Right cardiac atrium (tissue), 5 donors: Measurements from ENCODE around the gene ZNF266. TPM values are rescaled to one million over a fixed set of nuclear protein-coding genes. Genes with fewer than 3 reads are reported as not detected.
A peak's percentile ranks its signal among the peaks of the same experiment; 100 is the strongest.

ENCODE experiments used
- ATAC-seq, 2 donors: fragments of 200-7000 bp; cut with Tn5 transposase; one replicate each; pipeline versions ENCODE4 v1.8.0 to v1.9.1; 2020; ENCODE audit warnings: moderate library complexity in 2 of 2, mild to moderate bottlenecking in 1 of 2
- DNase-seq, 3 donors: peaks; one replicate each; pipeline ENCODE4 v3.0.0-alpha.2; 2020
- H3K27ac ChIP-seq: one replicate; pipeline ENCODE4 v1.5.1; 2013; ENCODE audit warnings: mild to moderate bottlenecking, low read length, control low read depth, moderate library complexity
- H3K27me3 ChIP-seq: one replicate; pipeline ENCODE4 v1.6.1; 2013; ENCODE audit not compliant: control insufficient read depth, insufficient read depth
- H3K4me1 ChIP-seq: one replicate; pipeline ENCODE4 v1.6.1; 2013; ENCODE audit warnings: low read length; ENCODE audit not compliant: control insufficient read depth, insufficient read depth
- H3K4me3 ChIP-seq: one replicate; pipeline ENCODE4 v1.5.1; 2013; ENCODE audit warnings: low read length, control low read depth
- H3K9me3 ChIP-seq: one replicate; pipeline ENCODE4 v1.6.1; 2013; ENCODE audit warnings: low read length; ENCODE audit not compliant: control insufficient read depth
- WGBS: extraction: QIAGEN DNeasy Blood & Tissue Kit; methylation state at CpG from one replicate; pipeline ENCODE4 v1.1.7; 2013; 5-methylcytosine and 5-hydroxymethylcytosine counted together
- intact Hi-C, 4 donors: fragments of 100-400 bp; cut with DNase I; formaldehyde crosslinking; loops; one replicate each; pipeline versions ENCODE4 v1.11.0 to v1.14.0; 2022 to 2023
- long read RNA-seq, 4 donors: library from polyadenylated mRNA; unstranded; transcript quantifications; one replicate each; pipeline ENCODE4 v2.0.0, GENCODE V29; 2020 to 2021
- polyA plus RNA-seq: library from polyadenylated mRNA; stranded (reverse); fragments of 200-250 nt; gene quantifications from one replicate; pipeline ENCODE4 v1.2.3, GENCODE V29; 2013
- total RNA-seq, 4 donors: library from RNA; stranded (reverse); fragmentation: NEBNext Ultra II Directional; extraction: Animal tissue kit (Norgen Biotek cat#: 25700); gene quantifications; one replicate each; pipeline ENCODE4 v1.2.1, GENCODE V29; 2021
- donor health status: healthy with polysubstance abuse.
- donor health status: DM: no; HTN: yes; CAD: no.
- donor health status: DM: no; HTN: no; CAD: no.
- donor health status: DM: no; HTN: yes; CAD: no; lungs with severe emphysema.
- donor health status: DM: yes; HTN: yes; CAD: no.

ZNF266 gene
- total RNA-seq (10 to 100 TPM in 3 of 4 donors, 1 to 10 TPM in 1; 9.4 to 12.9 (median 11.5) TPM), polyA plus RNA-seq (10.5 TPM)
- long read RNA-seq, donor 1, partial matches to known transcripts = 1 of 14 reads
- long read RNA-seq, donor 1, other reads (novel, unspliced or antisense) = 10 of 14 reads
- long read RNA-seq, donor 2, partial matches to known transcripts = 0 of 9 reads
- long read RNA-seq, donor 2, other reads (novel, unspliced or antisense) = 9 of 9 reads
- long read RNA-seq, donor 3, partial matches to known transcripts = 0 of 45 reads
- long read RNA-seq, donor 3, other reads (novel, unspliced or antisense) = 42 of 45 reads
- long read RNA-seq, donor 4, partial matches to known transcripts = 0 of 12 reads
- long read RNA-seq, donor 4, other reads (novel, unspliced or antisense) = 11 of 12 reads

GRCh38 chr19:9435279-9436268 is at the start of gene ZNF266:
ZNF266 (minus strand) TSS chr19:9435573; CDS start chr19:9420089, 15,484 bp downstream.
- no peaks in the 10 kb centered on the region for H3K4me1 ChIP-seq
- intact Hi-C loops = no loop called here
- peak; percentile 95 to 98 for ATAC-seq
- peak within 1 kb of the TSS; percentile 79 for H3K4me3 ChIP-seq
- H3K9me3 ChIP-seq = no peaks in the 10 kb centered on the region
- no peaks in the 10 kb centered on the region for H3K27me3 ChIP-seq
- WGBS = 14% methylated on average over 56 of the region's 56 CpGs
- H3K27ac ChIP-seq = peak within 1 kb of the TSS; percentile 94
- peak; percentile 91 to 96 (median 94) for DNase-seq

- Histone ChIP-seq H3K4me3 (no peak overlapping the region), H3K9me3 (peaks cover 6% of the 10 kb centered on the region)
These were observed 49.8 kb upstream of the ZNF266 start for GRCh38 chr19:9485140-9485539.

GRCh38 chr19:9474975-9475374 is 39.6 kb upstream of the ZNF266 start:
- intact Hi-C loops = no loop called here
- ATAC-seq = no peak
- no peak for DNase-seq
- Histone ChIP-seq H3K27me3 (no peaks in the 10 kb centered on the region), H3K27ac (no peak overlapping the region), H3K4me3 (no peak overlapping the region), H3K4me1 (no peaks in the 10 kb centered on the region), H3K9me3 (peaks cover 2% of the 10 kb centered on the region)

More at GRCh38 chr19:9485140-9485539, 49.8 kb upstream of the ZNF266 start:
- no peak overlapping the region for H3K27ac ChIP-seq
- WGBS = 88% methylated on average over 2 of the region's 2 CpGs
- no peak for DNase-seq
- H3K27me3 ChIP-seq = no peaks in the 10 kb centered on the region
- no peak for ATAC-seq
- H3K4me1 ChIP-seq = no peaks in the 10 kb centered on the region
- intact Hi-C loops = no loop called here

- no peak overlapping the region for H3K27ac ChIP-seq
- H3K27me3 ChIP-seq = no peaks in the 10 kb centered on the region
- peaks cover 2% of the 10 kb centered on the region for H3K9me3 ChIP-seq
- H3K4me1 ChIP-seq = no peaks in the 10 kb centered on the region
- 88% methylated on average over 7 of the region's 7 CpGs for WGBS
- ATAC-seq = no peak
- H3K4me3 ChIP-seq = no peak overlapping the region
- intact Hi-C loops = no loop called here
- DNase-seq = no peak
These were observed 31.8 kb upstream of the ZNF266 start for GRCh38 chr19:9467161-9467560.

- no peaks in the 10 kb centered on the region for H3K27me3 ChIP-seq
- intact Hi-C loops = no loop called here
- no peaks in the 10 kb centered on the region for H3K4me1 ChIP-seq
- no peak for ATAC-seq
- peaks cover 7% of the 10 kb centered on the region for H3K9me3 ChIP-seq
- H3K27ac ChIP-seq = no peak overlapping the region
- 84% methylated on average over 4 of the region's 4 CpGs for WGBS
- DNase-seq = no peak
- H3K4me3 ChIP-seq = no peak overlapping the region
These were observed 26.6 kb upstream of the ZNF266 start for GRCh38 chr19:9461938-9462337.

- Histone ChIP-seq H3K9me3 (no peaks in the 10 kb centered on the region), H3K4me3 (no peak overlapping the region), H3K4me1 (no peaks in the 10 kb centered on the region), H3K27ac (no peak overlapping the region), H3K27me3 (no peaks in the 10 kb centered on the region)
- DNase-seq (no peak), ATAC-seq (no peak)
- intact Hi-C loops = no loop called here
- 83% methylated on average over 13 of the region's 13 CpGs for WGBS
These were observed 20.8 kb upstream of the ZNF266 start for GRCh38 chr19:9456018-9456689.

GRCh38 chr19:9453953-9454352 is 18.6 kb upstream of the ZNF266 start:
- no peak for ATAC-seq
- DNase-seq = no peak
- intact Hi-C loops = no loop called here
- Histone ChIP-seq H3K9me3 (no peaks in the 10 kb centered on the region), H3K4me1 (no peaks in the 10 kb centered on the region), H3K4me3 (no peak overlapping the region), H3K27me3 (no peaks in the 10 kb centered on the region), H3K27ac (no peak overlapping the region)
- WGBS = 91% methylated on average over 4 of the region's 4 CpGs

GRCh38 chr19:9445037-9445436 is 9.7 kb upstream of the ZNF266 start:
- no peak overlapping the region for H3K27ac ChIP-seq
- ATAC-seq = no peak
- H3K4me1 ChIP-seq = no peaks in the 10 kb centered on the region
- 90% methylated on average over 1 of the region's 1 CpG for WGBS
- DNase-seq = no peak
- peaks cover 2% of the 10 kb centered on the region for H3K9me3 ChIP-seq
- H3K27me3 ChIP-seq = no peaks in the 10 kb centered on the region
- no peak overlapping the region for H3K4me3 ChIP-seq
- intact Hi-C loops = no loop called here

- H3K4me3 ChIP-seq = peak overlapping the region; percentile 79
- no peak overlapping the region for H3K27ac ChIP-seq
- H3K27me3 ChIP-seq = no peaks in the 10 kb centered on the region
- DNase-seq = no peak
- no peaks in the 10 kb centered on the region for H3K9me3 ChIP-seq
- H3K4me1 ChIP-seq = no peaks in the 10 kb centered on the region
- ATAC-seq = no peak
- 76% methylated on average over 4 of the region's 4 CpGs for WGBS
- intact Hi-C loops = no loop called here
These were observed 985 bp upstream of the ZNF266 start for GRCh38 chr19:9436358-9436757.

- Histone ChIP-seq H3K9me3 (no peaks in the 10 kb centered on the region), H3K4me1 (no peaks in the 10 kb centered on the region), H3K27me3 (no peaks in the 10 kb centered on the region), H3K27ac (no peak overlapping the region), H3K4me3 (no peak overlapping the region)
- intact Hi-C loops = loop anchor here in 1 of 4 donors (5.0 kb wide), 1 partner anchor 224 kb away; no protein-coding TSS in a partner anchor
- ATAC-seq (no peak), DNase-seq (peak in 2 of 3 donors; percentile 16 to 67)
- WGBS = 84% methylated on average over 7 of the region's 7 CpGs
These were observed 3.9 kb downstream of the ZNF266 start for GRCh38 chr19:9431475-9431874.
